Left renal pelvis (tissue), 4 donors: Measurements from ENCODE around the gene SLC2A4RG. TPM values are rescaled to one million over a fixed set of nuclear protein-coding genes. Genes with fewer than 3 reads are reported as not detected.
"Not testable (repeated sequence)": the region's sequence is repeated elsewhere in the genome, so short reads cannot be mapped to it uniquely, and the experiment has no call there.

Source experiments
- DNase-seq, 4 donors: peaks; one replicate each; pipeline ENCODE4 v3.0.0-alpha.2; 2013; ENCODE audit warnings: low read depth in 4 of 4, low spot score in 3 of 4
- polyA plus RNA-seq, 4 donors: library from polyadenylated mRNA; unstranded; fragments of 120-200 nt; gene quantifications; one replicate each; pipeline ENCODE4 v1.2.1, GENCODE V29; 2013; ENCODE audit not compliant: insufficient read length in 4 of 4

SLC2A4RG gene
- polyA plus RNA-seq, 4 donors = 65.3 to 134 (median 70.1) TPM

- no peak for DNase-seq
Observed at GRCh38 chr20:63709149-63709527, 30.4 kb upstream of the SLC2A4RG start.

GRCh38 chr20:63711085-63711645, 28.4 kb upstream of the SLC2A4RG start:
- no peak for DNase-seq

GRCh38 chr20:63712191-63712590, 27.4 kb upstream of the SLC2A4RG start:
- DNase-seq = no peak

- DNase-seq = no peak
Observed at GRCh38 chr20:63714858-63715257, 24.7 kb upstream of the SLC2A4RG start.

- no peak for DNase-seq
Observed at GRCh38 chr20:63718996-63719395, 20.6 kb upstream of the SLC2A4RG start.

- DNase-seq = not testable (repeated sequence)
Observed at GRCh38 chr20:63722967-63723622, 16.5 kb upstream of the SLC2A4RG start.

- not testable (repeated sequence) for DNase-seq
Observed at GRCh38 chr20:63730189-63730733, 9.3 kb upstream of the SLC2A4RG start.

- DNase-seq = no peak
Observed at GRCh38 chr20:63731410-63731809, 8.2 kb upstream of the SLC2A4RG start.

GRCh38 chr20:63732118-63733095, 7.2 kb upstream of the SLC2A4RG start:
- no peak for DNase-seq

- DNase-seq = no peak
Observed at GRCh38 chr20:63733117-63733516, 6.5 kb upstream of the SLC2A4RG start.

- DNase-seq = no peak
Observed at GRCh38 chr20:63733579-63734081, 5.9 kb upstream of the SLC2A4RG start.

- no peak for DNase-seq
Observed at GRCh38 chr20:63734111-63734945, 5.2 kb upstream of the SLC2A4RG start.

GRCh38 chr20:63734946-63735858, 4.4 kb upstream of the SLC2A4RG start:
- no peak for DNase-seq

GRCh38 chr20:63735859-63736718, 3.5 kb upstream of the SLC2A4RG start, which contains the start of gene LIME1:
LIME1 (plus strand) TSS chr20:63736664; CDS start chr20:63737550, 886 bp downstream.
- no peak for DNase-seq

- DNase-seq = no peak
Observed at GRCh38 chr20:63736893-63737694, 2.5 kb upstream of the SLC2A4RG start.

- no peak for DNase-seq
Observed at GRCh38 chr20:63737695-63737944, 2.0 kb upstream of the SLC2A4RG start.

GRCh38 chr20:63737945-63738686, 1.5 kb upstream of the SLC2A4RG start:
- no peak for DNase-seq
